H1 (cell line): ENCODE data around the gene AFF2. TPM values are rescaled to one million over a fixed set of nuclear protein-coding genes. Genes with fewer than 3 reads are reported as not detected.

Experiments used
- BRCA1 ChIP-seq: IDR thresholded peaks from 2 replicates; pipeline ENCODE4 v1.6.1; 2012; ENCODE audit warnings: low read depth, low read length, improper control_type of control experiment
- EGR1 ChIP-seq: IDR thresholded peaks from 2 replicates; pipeline ENCODE4 v1.6.1; 2011; ENCODE audit warnings: low read depth, low read length, borderline replicate concordance
- POLR2AphosphoS5 ChIP-seq: IDR thresholded peaks from 2 replicates; pipeline ENCODE4 v1.6.1; 2011; ENCODE audit warnings: low read depth, low read length
- SUZ12 ChIP-seq: fragments of 200-600 bp; sonication (generic); IDR thresholded peaks from 2 replicates; pipeline ENCODE4 v1.6.1; 2012; ENCODE audit warnings: mild to moderate bottlenecking, inconsistent platforms, low read length, moderate library complexity, mixed read lengths
- polyA plus RNA-seq, 7 experiments: library from polyadenylated mRNA; depleted of rRNA in 3 of 7; stranded (reverse) in 5 of 7; unstranded in 2 of 7; fragments of >200 nt in 5 of 7; fragments of 200-250 nt in 2 of 7; gene quantifications; 1 replicate in 5 of 7; 2 replicates in 1 of 7; 4 replicates in 1 of 7; pipeline versions ENCODE4 v1.2.1 to v1.2.3, GENCODE V29; 2011 to 2013; ENCODE audit warnings: missing spikeins in 2 of 7, mixed read lengths in 2 of 7
- total RNA-seq: library from RNA; stranded (reverse); fragmentation: NEBNext Ultra II Directional; extraction: Animal tissue kit (Norgen Biotek cat#: 25700); gene quantifications from 2 replicates; pipeline ENCODE4 v1.2.1, GENCODE V29; 2021

Gene AFF2
- total and polyA plus RNA-seq, 2 of the 8 experiments (the other 6 are each of a cell fraction or from before 2014, with no cell fraction given) = 2.0 to 7.3 TPM

DNA sequence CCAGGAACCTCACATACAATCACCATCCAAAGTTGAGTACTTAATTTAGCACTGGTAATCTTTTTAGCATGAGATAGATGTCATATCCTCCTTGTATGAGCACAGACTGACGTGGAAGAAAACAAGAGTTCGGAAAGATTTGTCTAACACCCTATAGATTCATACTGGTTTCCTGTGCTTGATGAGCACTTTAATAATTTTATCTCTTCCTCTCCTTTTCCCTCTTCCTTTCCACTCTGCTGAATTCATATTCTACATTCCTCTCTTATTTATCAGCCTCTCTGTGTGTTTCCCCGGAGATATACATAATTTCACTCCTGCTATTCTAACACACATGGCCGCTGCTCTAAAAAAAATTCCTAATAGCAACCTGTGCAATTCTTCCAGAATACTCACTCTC is 273.9 kb downstream of the AFF2 start (continued):
- TF ChIP-seq POLR2AphosphoS5 (no peak), EGR1 (no peak), BRCA1 (no peak), SUZ12 (no peak)
- TF ChIP-seq, all 59 proteins: peak for 0
